CD8-positive, alpha-beta memory T cell (primary cell): Measurements from ENCODE around the gene HIKESHI. TPM values are rescaled to one million over a fixed set of nuclear protein-coding genes. Genes with fewer than 3 reads are reported as not detected.
"Not testable (repeated sequence)": the region's sequence is repeated elsewhere in the genome, so short reads cannot be mapped to it uniquely, and the experiment has no call there.

ENCODE experiments used
- CTCF ChIA-PET: fragments of 350-600 bp; sonication (Branson Sonifier 250); formaldehyde crosslinking; loops from one replicate; lab custom pipeline; 2021; ENCODE audit warnings: antibody characterized with exemption; lab: Charles Lee
- POLR2A ChIA-PET: fragments of 350-600 bp; sonication (Branson Sonifier 250); formaldehyde crosslinking; loops from one replicate; lab custom pipeline; 2021; ENCODE audit warnings: antibody characterized with exemption; lab: Charles Lee
- DNase-seq, 5 donors: peaks; one replicate each; pipeline versions ENCODE4 v3.0.0 to v3.0.0-alpha.2; 2020 to 2022; ENCODE audit warnings: mixed read lengths in 1 of 5
- H3K27ac ChIP-seq: one replicate; pipeline ENCODE4 v1.7.0; 2013; ENCODE audit warnings: low read depth, mild to moderate bottlenecking, low read length, moderate library complexity
- H3K27me3 ChIP-seq: 2 replicates; pipeline ENCODE4 v1.7.0; 2013; ENCODE audit warnings: low read length, mild to moderate bottlenecking; ENCODE audit not compliant: insufficient read depth, poor library complexity, severe bottlenecking
- H3K36me3 ChIP-seq: 2 replicates; pipeline ENCODE4 v1.7.0; 2013; ENCODE audit warnings: mild to moderate bottlenecking, low read length, moderate library complexity; ENCODE audit not compliant: insufficient read depth
- H3K4me1 ChIP-seq: 2 replicates; pipeline ENCODE4 v1.7.0; 2013; ENCODE audit warnings: mild to moderate bottlenecking, low read length, moderate library complexity; ENCODE audit not compliant: insufficient read depth
- H3K4me3 ChIP-seq: 2 replicates; pipeline ENCODE4 v1.7.0; 2013; ENCODE audit warnings: mild to moderate bottlenecking, low read length
- H3K9me3 ChIP-seq: 2 replicates; pipeline ENCODE4 v1.7.0; 2013; ENCODE audit warnings: mild to moderate bottlenecking, low read length
- H3K27ac Mint-ChIP-seq, 8 donors: one replicate each; pipeline ENCODE4 v1.8.0; 2020 to 2021; ENCODE audit warnings: mixed read lengths in 8 of 8, mild to moderate bottlenecking in 6 of 8, inconsistent platforms in 3 of 8, moderate library complexity in 3 of 8
- H3K27me3 Mint-ChIP-seq, 2 donors: one replicate each; pipeline ENCODE4 v1.8.0; 2020 to 2021; ENCODE audit warnings: mixed read lengths in 2 of 2, mild to moderate bottlenecking in 1 of 2, moderate library complexity in 1 of 2
- H3K36me3 Mint-ChIP-seq, 3 donors: one replicate each; pipeline ENCODE4 v1.8.0; 2020 to 2021; ENCODE audit warnings: mixed read lengths in 3 of 3, inconsistent platforms in 1 of 3, mild to moderate bottlenecking in 1 of 3
- H3K4me1 Mint-ChIP-seq, 3 donors: one replicate each; pipeline ENCODE4 v1.8.0; 2020 to 2021; ENCODE audit warnings: mixed read lengths in 3 of 3, inconsistent platforms in 1 of 3, mild to moderate bottlenecking in 1 of 3
- H3K4me3 Mint-ChIP-seq, 7 donors: one replicate each; pipeline ENCODE4 v1.8.0; 2020 to 2021; ENCODE audit warnings: mixed read lengths in 7 of 7, mild to moderate bottlenecking in 6 of 7, moderate library complexity in 4 of 7, inconsistent platforms in 2 of 7
- H3K9me3 Mint-ChIP-seq, 5 donors: one replicate each; pipeline ENCODE4 v1.8.0; 2020 to 2022; ENCODE audit warnings: mixed read lengths in 5 of 5, mild to moderate bottlenecking in 3 of 5, moderate library complexity in 2 of 5, inconsistent platforms in 1 of 5
- polyA plus RNA-seq: library from polyadenylated mRNA; unstranded; fragments of 300-500 nt; fragmentation: Illumina TruSeq; gene quantifications from one replicate; pipeline ENCODE4 v1.2.3, GENCODE V29; 2021
- total RNA-seq, 2 experiments: library from RNA; stranded (reverse); gene quantifications; one replicate each; pipeline ENCODE4 v1.2.3, GENCODE V29; 2021

HIKESHI gene
- total and polyA plus RNA-seq, 3 experiments from 2014 or later: 52.9 to 85.3 (median 56.9) TPM

- H3K27me3 Mint-ChIP-seq: no peaks in the 10 kb centered on the region
- Histone ChIP-seq H3K4me3 (no peak overlapping the region), H3K9me3 (no peaks in the 10 kb centered on the region), H3K4me1 (peaks cover 6% of the 10 kb centered on the region), H3K27me3 (no peaks in the 10 kb centered on the region), H3K36me3 (no peaks in the 10 kb centered on the region), H3K27ac (no peak overlapping the region)
- H3K27ac Mint-ChIP-seq: peak overlapping the region in 6 of 8 donors; percentile 30 to 90 (median 78)
- H3K36me3 Mint-ChIP-seq: peaks cover 0 to 9% (median 4%) of the 10 kb centered on the region in 3 donors
- no peak for DNase-seq
- H3K4me1 Mint-ChIP-seq: peaks cover 23 to 44% (median 39%) of the 10 kb centered on the region in 3 donors
- POLR2A ChIA-PET: no interaction called here
- H3K4me3 Mint-ChIP-seq: peak overlapping the region in 2 of 7 donors; percentile 10 to 41
- CTCF ChIA-PET: interaction anchor here (0.9 kb wide), 1 partner anchor 432 kb away, joined by 3 read pairs; the partner anchor contains the start of gene CCDC83
- H3K9me3 Mint-ChIP-seq: no peaks in the 10 kb centered on the region
Measured at GRCh38 chr11:86287468-86287796, 14.6 kb upstream of the HIKESHI start.

- H3K4me1 Mint-ChIP-seq: peaks cover 29 to 49% (median 46%) of the 10 kb centered on the region in 3 donors
- peak overlapping the region in 5 of 8 donors; percentile 15 to 80 (median 47) for H3K27ac Mint-ChIP-seq
- POLR2A ChIA-PET: no interaction called here
- no peak overlapping the region for H3K27ac ChIP-seq
- peak overlapping the region in 1 of 7 donors; percentile 44 for H3K4me3 Mint-ChIP-seq
- CTCF ChIA-PET: interaction anchor here (0.7 kb wide), 1 partner anchor 434 kb away, joined by 3 read pairs; the partner anchor contains the start of gene CCDC83
- H3K9me3 Mint-ChIP-seq: no peaks in the 10 kb centered on the region
- H3K27me3 ChIP-seq: no peaks in the 10 kb centered on the region
- no peaks in the 10 kb centered on the region for H3K36me3 ChIP-seq
- peaks cover 0 to 7% (median 2%) of the 10 kb centered on the region in 3 donors for H3K36me3 Mint-ChIP-seq
- H3K4me3 ChIP-seq: no peak overlapping the region
- no peaks in the 10 kb centered on the region for H3K27me3 Mint-ChIP-seq
- peaks cover 6% of the 10 kb centered on the region for H3K4me1 ChIP-seq
- no peak for DNase-seq
- no peaks in the 10 kb centered on the region for H3K9me3 ChIP-seq
Measured at GRCh38 chr11:86288776-86289507, 13.1 kb upstream of the HIKESHI start.

GRCh38 chr11:86289508-86290280, 12.3 kb upstream of the HIKESHI start:
- H3K36me3 Mint-ChIP-seq, H3K27ac ChIP-seq, CTCF ChIA-PET, H3K27me3 ChIP-seq, H3K4me1 ChIP-seq, POLR2A ChIA-PET, DNase-seq, H3K4me3 ChIP-seq, H3K36me3 ChIP-seq, H3K27me3 Mint-ChIP-seq, H3K9me3 Mint-ChIP-seq, H3K9me3 ChIP-seq: not testable (repeated sequence)
- peaks cover 29 to 51% (median 46%) of the 10 kb centered on the region in 3 donors for H3K4me1 Mint-ChIP-seq
- H3K27ac Mint-ChIP-seq: peak overlapping the region in 2 of 8 donors; percentile 3 to 11
- H3K4me3 Mint-ChIP-seq: peak overlapping the region in 1 of 7 donors; percentile 44

GRCh38 chr11:86291466-86292262, 10.4 kb upstream of the HIKESHI start:
- Mint-ChIP-seq H3K9me3 (no peaks in the 10 kb centered on the region), H3K36me3 (no peaks in the 10 kb centered on the region), H3K4me3 (peak overlapping the region in 1 of 7 donors; percentile 32), H3K27ac (peak overlapping the region in 4 of 8 donors; percentile 28 to 53 (median 31)), H3K4me1 (peaks cover 25 to 45% (median 38%) of the 10 kb centered on the region in 3 donors), H3K27me3 (peaks cover 0 to 2% of the 10 kb centered on the region in 2 donors)
- peak; percentile 32 to 69 (median 40) for DNase-seq
- H3K27me3 ChIP-seq: no peaks in the 10 kb centered on the region
- no peak overlapping the region for H3K4me3 ChIP-seq
- no peak overlapping the region for H3K27ac ChIP-seq
- no peaks in the 10 kb centered on the region for H3K36me3 ChIP-seq
- ChIA-PET CTCF (interaction anchor here (0.7 to 2.4 kb wide), 9 partner anchors 9 to 654 kb away, joined by 3 to 8 read pairs (median 5); partner anchors contain the start of genes CCDC83 and HIKESHI), POLR2A (no interaction called here)
- no peaks in the 10 kb centered on the region for H3K9me3 ChIP-seq
- peaks cover 6% of the 10 kb centered on the region for H3K4me1 ChIP-seq

- H3K27ac ChIP-seq: no peak overlapping the region
- CTCF ChIA-PET: interaction anchor here (1.4 to 2.4 kb wide), 4 partner anchors 75 to 438 kb away, joined by 3 to 8 read pairs (median 6); partner anchors contain the start of gene CCDC83
- Mint-ChIP-seq H3K27ac (peak overlapping the region in 4 of 8 donors; percentile 74 to 85 (median 79)), H3K27me3 (peaks cover 0 to 2% of the 10 kb centered on the region in 2 donors), H3K4me3 (peak overlapping the region in 3 of 7 donors; percentile 10 to 28 (median 15)), H3K36me3 (no peaks in the 10 kb centered on the region), H3K9me3 (no peaks in the 10 kb centered on the region), H3K4me1 (peaks cover 19 to 37% (median 30%) of the 10 kb centered on the region in 3 donors)
- POLR2A ChIA-PET: interaction anchor here (2.2 kb wide), 1 partner anchor 9 kb away, joined by 8 read pairs; the partner anchor contains the start of gene HIKESHI
- no peaks in the 10 kb centered on the region for H3K4me1 ChIP-seq
- no peaks in the 10 kb centered on the region for H3K27me3 ChIP-seq
- no peak overlapping the region for H3K4me3 ChIP-seq
- DNase-seq: peak in 1 of 5 donors; percentile 10
- H3K36me3 ChIP-seq: no peaks in the 10 kb centered on the region
- no peaks in the 10 kb centered on the region for H3K9me3 ChIP-seq
Measured at GRCh38 chr11:86292912-86293616, 9.0 kb upstream of the HIKESHI start.

- no peak for DNase-seq
- Mint-ChIP-seq H3K4me3 (no peak overlapping the region), H3K4me1 (peaks cover 15 to 28% (median 21%) of the 10 kb centered on the region in 3 donors), H3K36me3 (no peaks in the 10 kb centered on the region), H3K27ac (peak overlapping the region in 2 of 8 donors; percentile 17 to 27), H3K9me3 (no peaks in the 10 kb centered on the region), H3K27me3 (peaks cover 0 to 2% of the 10 kb centered on the region in 2 donors)
- Histone ChIP-seq H3K9me3 (no peaks in the 10 kb centered on the region), H3K36me3 (no peaks in the 10 kb centered on the region), H3K4me3 (no peak overlapping the region), H3K27ac (no peak overlapping the region), H3K4me1 (no peaks in the 10 kb centered on the region), H3K27me3 (no peaks in the 10 kb centered on the region)
- ChIA-PET CTCF (interaction anchor here (0.7 to 1.7 kb wide), 3 partner anchors 19 to 439 kb away, joined by 3 to 5 read pairs (median 3); partner anchors contain the start of gene CCDC83), POLR2A (interaction anchor here (2.2 kb wide), 1 partner anchor 8 kb away, joined by 8 read pairs; the partner anchor contains the start of gene HIKESHI)
Measured at GRCh38 chr11:86294026-86294425, 8.0 kb upstream of the HIKESHI start.

DNA sequence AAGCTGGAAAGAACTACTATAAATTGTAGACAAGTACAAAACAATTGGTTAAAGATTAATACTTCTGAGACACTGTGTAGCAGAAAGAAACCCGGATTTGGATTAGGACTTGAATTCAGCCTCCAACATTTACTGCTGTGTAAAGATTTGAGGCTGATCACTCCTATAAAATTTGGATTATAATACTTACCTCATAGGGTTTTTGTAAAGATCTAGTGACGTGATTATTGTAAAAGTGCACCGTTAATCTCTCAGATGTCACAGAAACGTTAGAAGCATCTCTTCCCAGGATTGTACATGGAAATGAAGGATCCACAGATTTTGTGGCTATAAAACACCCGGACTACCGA, 323 bp upstream of the HIKESHI start:
- peaks cover 28 to 43% (median 40%) of the 10 kb centered on the region in 3 donors for H3K4me1 Mint-ChIP-seq

More for the DNA sequence above, 323 bp upstream of the HIKESHI start:
- Mint-ChIP-seq H3K27ac (peak overlapping the region; percentile 90 to 100 (median 98)), H3K9me3 (no peaks in the 10 kb centered on the region), H3K27me3 (peaks cover 2 to 5% of the 10 kb centered on the region in 2 donors), H3K4me3 (peak overlapping the region; percentile 97 to 100 (median 99)), H3K36me3 (peaks cover 0 to 19% (median 0%) of the 10 kb centered on the region in 3 donors)
- H3K4me3 ChIP-seq: peak overlapping the region; percentile 79
- ChIA-PET POLR2A (interaction anchor here (0.7 to 2.2 kb wide), 3 partner anchors 8 to 549 kb away, joined by 4 to 10 read pairs (median 8); partner anchors contain the start of gene PICALM), CTCF (interaction anchor here (1.5 to 2.0 kb wide), 3 partner anchors 10 to 57 kb away, joined by 5 read pairs; partner anchors contain the start of gene EED)
- H3K36me3 ChIP-seq: no peaks in the 10 kb centered on the region
- peak overlapping the region; percentile 83 for H3K27ac ChIP-seq
- no peak for DNase-seq
- peaks cover 18% of the 10 kb centered on the region for H3K4me1 ChIP-seq
- H3K27me3 ChIP-seq: no peaks in the 10 kb centered on the region
- H3K9me3 ChIP-seq: no peaks in the 10 kb centered on the region
